ENCODE results near the gene KCNMA1. TPM values are rescaled to one million over a fixed set of nuclear protein-coding genes. Genes with fewer than 3 reads are reported as not detected.

KCNMA1 gene
- total and polyA plus RNA-seq, 10 of the 15 experiments (the other 5 are each of a cell fraction or from before 2014, with no cell fraction given): 8.5 to 77.0 (median 21.3) TPM

DNA sequence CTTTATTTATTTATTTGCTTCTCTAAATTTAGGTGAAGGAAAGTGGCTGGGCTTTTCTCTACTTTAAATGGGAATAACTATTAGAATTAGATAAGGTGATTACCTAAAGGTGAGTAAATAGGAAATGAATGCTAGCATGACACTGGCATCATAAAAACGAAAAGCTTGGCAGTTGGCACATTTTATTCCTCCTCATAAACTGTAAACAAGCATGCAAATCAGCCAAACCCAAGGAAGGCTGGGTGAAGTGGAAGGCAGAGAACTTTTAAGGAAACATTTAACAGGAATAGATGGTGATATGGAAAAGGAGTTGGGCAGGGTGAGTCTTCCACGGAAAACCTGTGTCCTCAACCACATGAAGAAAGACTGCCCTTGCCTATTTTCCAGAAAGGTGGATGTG, 669.1 kb downstream of the KCNMA1 start:
- Histone ChIP-seq H3K79me2 (ENCODE audit: control insufficient read depth, insufficient read depth, low read length) (no peaks in the 10 kb centered on the region), H3K27ac (ENCODE audit: control insufficient read depth, insufficient read depth) (no peak overlapping the region), H3K4me2 (ENCODE audit: control insufficient read depth, insufficient read depth) (no peak overlapping the region), H3K9ac (ENCODE audit: control insufficient read depth, insufficient read depth, low read length) (no peak overlapping the region), H2AFZ (ENCODE audit: control insufficient read depth, low read depth, low read length) (no peak overlapping the region), H4K20me1 (ENCODE audit: control insufficient read depth, insufficient read depth) (no peaks in the 10 kb centered on the region), H3K9me3 (replicated peaks; ENCODE audit: control insufficient read depth, insufficient read depth, low read length) (no peaks in the 10 kb centered on the region), H3K4me3 (no peak overlapping the region), H3K27me3 (replicated peaks in 1 of 2; ENCODE audit: control insufficient read depth in 2 of 2, insufficient read depth in 2 of 2, low read length in 1 of 2) (no peaks in the 10 kb centered on the region), H3K36me3 (ENCODE audit: control insufficient read depth in 2 of 2, insufficient read depth in 2 of 2, low read length in 1 of 2) (no peaks in the 10 kb centered on the region), H3K4me1 (ENCODE audit: control insufficient read depth, insufficient read depth, low read length) (no peaks in the 10 kb centered on the region)
- no peak for FAIRE-seq
- intact Hi-C loops (cut with micrococcal nuclease; ENCODE audit: unreplicated experiment) (no loop called here), in situ Hi-C loops (cut with MboI) (no loop called here)
- WGBS (ENCODE audit: insufficient coverage, insufficient replicate concordance, low lambda C conversion rate, missing lambda C conversion rate): 0% methylated on average over 2 of the region's 2 CpGs
- TF ChIP-seq KDM1A (IDR thresholded peaks at IDR 0.05; ENCODE audit: borderline replicate concordance): no peak
- TF ChIP-seq SMAD5 (IDR thresholded peaks at IDR 0.05; ENCODE audit: low read depth): no peak
- no peak for TF ChIP-seq ZNF622 (IDR thresholded peaks at IDR 0.05)
- no peak for TF ChIP-seq SREBF1 (IDR thresholded peaks at IDR 0.05; ENCODE audit: low read length)
- TF ChIP-seq, protein P1, sequence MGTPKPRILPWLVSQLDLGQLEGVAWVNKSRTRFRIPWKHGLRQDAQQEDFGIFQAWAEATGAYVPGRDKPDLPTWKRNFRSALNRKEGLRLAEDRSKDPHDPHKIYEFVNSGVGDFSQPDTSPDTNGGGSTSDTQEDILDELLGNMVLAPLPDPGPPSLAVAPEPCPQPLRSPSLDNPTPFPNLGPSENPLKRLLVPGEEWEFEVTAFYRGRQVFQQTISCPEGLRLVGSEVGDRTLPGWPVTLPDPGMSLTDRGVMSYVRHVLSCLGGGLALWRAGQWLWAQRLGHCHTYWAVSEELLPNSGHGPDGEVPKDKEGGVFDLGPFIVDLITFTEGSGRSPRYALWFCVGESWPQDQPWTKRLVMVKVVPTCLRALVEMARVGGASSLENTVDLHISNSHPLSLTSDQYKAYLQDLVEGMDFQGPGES (IDR thresholded peaks at IDR 0.05): no peak
- ChIA-PET RAD21 (ENCODE audit: unreplicated experiment) (no interaction called here), CTCF (no interaction called here), POLR2A (no interaction called here), SMC1A (ENCODE audit: uncharacterized antibody, unreplicated experiment) (no interaction called here)
- no peak for ATAC-seq
- no TSS peak for BruUV-seq (replicated peaks)
- no peak for DNase-seq (ENCODE audit: low read depth, low spot score)

DNA sequence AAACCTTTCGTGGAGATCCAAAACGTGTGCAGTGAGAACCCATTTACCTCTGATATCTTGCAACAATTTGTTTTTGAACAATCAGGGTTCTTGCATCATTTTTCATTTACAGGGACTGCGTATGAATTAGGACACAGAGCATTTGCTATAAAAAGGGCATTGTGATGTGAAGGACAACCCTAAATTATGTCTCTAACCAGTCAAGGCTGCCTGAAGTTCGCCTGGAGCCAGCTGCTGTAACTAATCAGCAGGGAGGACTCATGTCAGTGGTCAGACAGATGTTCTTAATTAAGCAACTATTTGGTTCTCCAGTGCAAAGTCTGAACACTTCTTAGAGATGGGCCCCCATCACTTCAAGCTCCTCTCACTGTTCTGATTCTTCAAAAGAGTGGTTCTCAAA, 674.8 kb downstream of the KCNMA1 start:
- no peak overlapping the region for H3K4me2 ChIP-seq (ENCODE audit: control insufficient read depth, insufficient read depth)
- intact Hi-C loops (cut with micrococcal nuclease; ENCODE audit: unreplicated experiment) (no loop called here), in situ Hi-C loops (cut with MboI) (no loop called here)
- RAD21 ChIA-PET (ENCODE audit: unreplicated experiment): no interaction called here
- 11% methylated on average over 4 of the region's 4 CpGs for WGBS (ENCODE audit: insufficient coverage, insufficient replicate concordance, low lambda C conversion rate, missing lambda C conversion rate)
- H2AFZ ChIP-seq (ENCODE audit: control insufficient read depth, low read depth, low read length): no peak overlapping the region
- no peak overlapping the region for H3K4me3 ChIP-seq
- no peaks in the 10 kb centered on the region for H3K4me1 ChIP-seq (ENCODE audit: control insufficient read depth, insufficient read depth, low read length)
- no peaks in the 10 kb centered on the region for H3K9me3 ChIP-seq (replicated peaks; ENCODE audit: control insufficient read depth, insufficient read depth, low read length)
- POLR2A ChIA-PET: no interaction called here
- TF ChIP-seq, protein P2, sequence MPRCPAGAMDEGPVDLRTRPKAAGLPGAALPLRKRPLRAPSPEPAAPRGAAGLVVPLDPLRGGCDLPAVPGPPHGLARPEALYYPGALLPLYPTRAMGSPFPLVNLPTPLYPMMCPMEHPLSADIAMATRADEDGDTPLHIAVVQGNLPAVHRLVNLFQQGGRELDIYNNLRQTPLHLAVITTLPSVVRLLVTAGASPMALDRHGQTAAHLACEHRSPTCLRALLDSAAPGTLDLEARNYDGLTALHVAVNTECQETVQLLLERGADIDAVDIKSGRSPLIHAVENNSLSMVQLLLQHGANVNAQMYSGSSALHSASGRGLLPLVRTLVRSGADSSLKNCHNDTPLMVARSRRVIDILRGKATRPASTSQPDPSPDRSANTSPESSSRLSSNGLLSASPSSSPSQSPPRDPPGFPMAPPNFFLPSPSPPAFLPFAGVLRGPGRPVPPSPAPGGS (IDR thresholded peaks at IDR 0.05; ENCODE audit: borderline replicate concordance, insufficient read depth, low read depth, low read length, poor library complexity, severe bottlenecking): no peak
- CTCF ChIA-PET: no interaction called here
- SMC1A ChIA-PET (ENCODE audit: uncharacterized antibody, unreplicated experiment): no interaction called here
- no peak overlapping the region for H3K27ac ChIP-seq (ENCODE audit: control insufficient read depth, insufficient read depth)
- no peaks in the 10 kb centered on the region for H4K20me1 ChIP-seq (ENCODE audit: control insufficient read depth, insufficient read depth)
- no peak for ATAC-seq
- no peaks in the 10 kb centered on the region for H3K27me3 ChIP-seq (replicated peaks in 1 of 2; ENCODE audit: control insufficient read depth in 2 of 2, insufficient read depth in 2 of 2, low read length in 1 of 2)
- no peak overlapping the region for H3K9ac ChIP-seq (ENCODE audit: control insufficient read depth, insufficient read depth, low read length)
- BruUV-seq (replicated peaks): no TSS peak
- DNase-seq (ENCODE audit: low read depth, low spot score): no peak
- FAIRE-seq: no peak
- no peaks in the 10 kb centered on the region for H3K79me2 ChIP-seq (ENCODE audit: control insufficient read depth, insufficient read depth, low read length)
- H3K36me3 ChIP-seq (ENCODE audit: control insufficient read depth in 2 of 2, insufficient read depth in 2 of 2, low read length in 1 of 2): no peaks in the 10 kb centered on the region
